ENCODE data around the gene TEAD1.

TEAD1 gene

DNA sequence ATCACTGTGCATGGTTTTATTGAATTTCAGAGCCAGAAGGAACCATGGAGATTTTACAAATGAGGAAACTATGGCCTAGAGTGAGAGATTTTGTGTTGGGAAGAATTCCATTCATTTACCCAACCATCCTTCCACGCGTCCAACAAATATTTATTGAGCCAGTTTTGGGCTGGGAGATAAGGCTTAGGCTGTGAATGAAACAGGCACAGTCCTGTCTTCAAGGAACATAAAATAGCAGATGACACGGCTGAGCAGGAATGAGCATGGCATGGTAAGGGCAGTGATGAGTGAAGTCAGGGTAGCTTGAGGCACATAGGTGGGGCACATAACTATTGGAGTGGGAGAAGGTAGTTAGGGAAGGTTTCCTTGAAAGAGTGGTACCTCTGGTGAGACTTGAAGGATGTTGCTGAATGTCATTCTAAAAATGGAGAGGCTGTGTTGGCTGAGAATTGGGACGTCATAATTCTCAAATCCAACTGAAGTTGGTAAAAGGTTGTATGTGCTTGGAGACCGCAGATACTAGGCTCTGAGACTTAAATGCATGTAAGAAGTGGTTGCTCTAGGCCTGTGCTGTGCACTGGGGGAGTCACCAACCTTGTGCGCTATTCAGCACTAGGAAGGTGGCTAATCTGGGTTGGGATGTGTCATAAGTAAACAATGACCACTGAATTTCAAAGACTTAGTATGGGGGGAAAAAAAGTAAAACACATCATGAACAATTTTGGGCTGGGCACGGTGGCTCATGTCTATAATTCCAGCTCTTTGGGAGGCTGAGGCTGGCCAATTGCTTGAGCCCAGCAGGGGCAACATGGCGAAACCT lies 51.9 kb downstream of the TEAD1 start:
- no peak for TF ChIP-seq JUND (IDR thresholded peaks at IDR 0.05; ENCODE audit: low read depth)
- in situ Hi-C loops (cut with HindIII; ENCODE audit: low pct_unique_long_range_greater_than_20kb, low sequenced_read_pairs): no loop called here
- no peak for DNase-seq (ENCODE audit: low read depth in 1 of 2, low spot score in 1 of 2)

DNA sequence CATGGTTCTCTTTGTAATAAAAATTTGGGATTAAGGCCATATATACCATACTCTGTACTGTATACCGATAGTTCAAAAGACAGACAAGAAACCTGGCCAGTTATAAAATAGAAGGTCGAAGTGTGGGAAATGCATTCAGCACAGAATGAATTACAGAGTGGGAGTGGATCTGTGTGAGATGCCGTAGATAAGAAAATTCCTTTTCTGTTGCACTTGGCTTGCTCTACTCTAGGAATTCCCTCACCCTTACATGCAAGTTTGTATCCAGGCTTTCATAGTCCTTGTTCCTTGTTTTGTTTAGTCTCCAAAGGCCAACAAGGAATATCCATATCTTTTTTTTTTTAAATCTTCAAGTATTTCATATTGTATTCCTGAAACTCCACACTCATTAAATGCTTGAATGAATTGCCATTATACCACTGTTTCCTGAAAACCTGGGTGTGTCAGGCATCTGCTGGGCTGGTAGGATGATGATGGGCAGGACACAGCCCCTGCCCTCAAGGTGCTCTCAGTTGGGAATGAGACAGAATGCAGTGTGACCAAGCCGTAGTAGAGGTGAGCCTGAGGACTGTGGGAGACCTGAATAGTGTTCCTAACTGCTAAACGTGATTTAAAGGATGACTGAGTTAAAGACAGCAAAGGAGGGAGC lies 53.5 kb downstream of the TEAD1 start:
- peak in 1 of 2 experiments; percentile 69 for DNase-seq (ENCODE audit: low read depth in 1 of 2, low spot score in 1 of 2)
- no peak for TF ChIP-seq JUND (IDR thresholded peaks at IDR 0.05; ENCODE audit: low read depth)
- in situ Hi-C loops (cut with HindIII; ENCODE audit: low pct_unique_long_range_greater_than_20kb, low sequenced_read_pairs): no loop called here

DNA sequence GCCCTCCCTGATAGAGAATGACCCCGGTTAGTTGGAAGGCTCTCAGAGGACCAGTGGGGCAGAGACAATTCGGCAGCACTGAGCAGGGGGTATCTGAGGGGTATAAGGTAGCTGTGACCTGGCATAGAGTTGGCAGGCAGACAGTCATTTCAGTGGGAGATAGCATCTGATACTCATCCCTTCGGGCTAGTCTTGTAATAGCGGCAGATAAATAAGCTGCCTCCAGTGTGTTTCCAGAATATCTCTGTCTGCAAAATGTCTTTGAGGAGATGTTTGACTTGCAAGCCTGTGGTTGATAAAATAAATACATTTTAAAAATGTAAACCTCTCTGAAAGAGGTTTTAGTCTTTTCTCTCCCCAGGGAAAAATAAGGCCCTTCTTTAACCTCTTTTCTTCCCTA lies 54.2 kb downstream of the TEAD1 start:
- TF ChIP-seq JUND (IDR thresholded peaks at IDR 0.05; ENCODE audit: low read depth): 0 out of 2 replicates have a peak, but pooled peaks have one; percentile 22
- peak in 1 of 2 experiments; percentile 62 for DNase-seq (ENCODE audit: low read depth in 1 of 2, low spot score in 1 of 2)
- in situ Hi-C loops (cut with HindIII; ENCODE audit: low pct_unique_long_range_greater_than_20kb, low sequenced_read_pairs): no loop called here

DNA sequence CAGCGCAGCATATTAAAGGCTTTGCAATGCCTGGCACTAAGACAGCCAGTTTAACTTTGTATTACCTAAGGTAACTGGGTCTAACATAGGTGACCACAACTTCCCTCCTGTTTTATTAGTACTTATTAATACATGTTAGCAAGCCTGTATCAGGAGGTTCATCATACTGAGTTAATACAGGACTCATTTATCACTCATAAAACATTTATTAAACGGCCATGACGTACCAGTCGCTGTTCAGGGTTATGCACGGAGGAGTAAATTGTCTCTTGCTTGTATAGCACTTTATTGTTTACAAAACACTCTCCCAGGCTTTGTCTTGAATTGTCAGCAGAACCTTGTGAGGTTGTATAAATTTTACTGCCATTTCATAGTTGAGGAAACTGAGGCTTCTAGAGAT lies 55.7 kb downstream of the TEAD1 start:
- in situ Hi-C loops (cut with HindIII; ENCODE audit: low pct_unique_long_range_greater_than_20kb, low sequenced_read_pairs): no loop called here
- DNase-seq (ENCODE audit: low read depth in 1 of 2, low spot score in 1 of 2): no peak
- no peak for TF ChIP-seq JUND (IDR thresholded peaks at IDR 0.05; ENCODE audit: low read depth)

DNA sequence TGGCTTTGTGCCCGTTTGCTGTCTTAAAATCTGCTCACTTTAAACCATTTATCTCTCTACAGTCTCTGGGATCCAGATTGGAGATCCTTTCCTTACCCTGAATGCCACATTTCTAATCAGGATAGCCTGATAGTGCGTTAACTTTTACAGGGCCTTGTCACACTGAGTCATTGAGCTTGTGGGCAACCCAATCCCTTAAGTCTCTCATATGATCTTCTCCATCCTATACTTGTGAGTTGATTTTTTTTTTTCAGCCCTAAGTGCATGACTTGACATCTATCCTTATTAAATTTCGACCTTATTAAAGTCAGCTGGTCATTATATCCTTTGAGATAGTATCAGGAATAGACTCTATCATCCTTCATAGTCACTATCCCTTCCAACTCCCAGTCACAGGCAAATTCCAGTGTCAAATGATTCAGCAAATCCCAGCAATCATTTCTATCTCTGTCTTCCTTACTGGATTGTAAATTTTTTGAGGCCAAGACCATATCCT lies 57.7 kb downstream of the TEAD1 start:
- no peak for TF ChIP-seq JUND (IDR thresholded peaks at IDR 0.05; ENCODE audit: low read depth)
- in situ Hi-C loops (cut with HindIII; ENCODE audit: low pct_unique_long_range_greater_than_20kb, low sequenced_read_pairs): no loop called here
- no peak for DNase-seq (ENCODE audit: low read depth in 1 of 2, low spot score in 1 of 2)

DNA sequence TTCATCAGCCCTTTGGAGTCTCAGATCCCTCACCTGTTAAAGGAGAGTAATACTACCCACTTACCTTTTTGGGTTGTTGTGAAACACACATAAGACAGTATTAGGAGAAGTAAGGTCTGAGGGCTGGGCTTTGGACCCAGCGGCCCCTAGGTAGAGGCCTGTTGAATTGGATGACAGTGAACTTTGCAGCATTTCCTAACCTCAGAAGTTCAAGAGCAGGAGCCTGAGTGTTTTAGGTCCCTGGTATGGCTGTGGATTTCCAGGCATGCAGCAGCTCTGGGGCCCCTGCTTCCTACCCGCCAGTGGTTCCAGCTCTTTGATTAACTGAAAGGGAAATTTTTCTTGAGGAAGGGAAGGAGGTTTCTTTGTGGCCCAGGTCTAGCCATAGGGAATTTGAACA lies 58.9 kb downstream of the TEAD1 start:
- no peak for DNase-seq (ENCODE audit: low read depth in 1 of 2, low spot score in 1 of 2)
- TF ChIP-seq JUND (IDR thresholded peaks at IDR 0.05; ENCODE audit: low read depth): no peak
- in situ Hi-C loops (cut with HindIII; ENCODE audit: low pct_unique_long_range_greater_than_20kb, low sequenced_read_pairs): no loop called here

DNA sequence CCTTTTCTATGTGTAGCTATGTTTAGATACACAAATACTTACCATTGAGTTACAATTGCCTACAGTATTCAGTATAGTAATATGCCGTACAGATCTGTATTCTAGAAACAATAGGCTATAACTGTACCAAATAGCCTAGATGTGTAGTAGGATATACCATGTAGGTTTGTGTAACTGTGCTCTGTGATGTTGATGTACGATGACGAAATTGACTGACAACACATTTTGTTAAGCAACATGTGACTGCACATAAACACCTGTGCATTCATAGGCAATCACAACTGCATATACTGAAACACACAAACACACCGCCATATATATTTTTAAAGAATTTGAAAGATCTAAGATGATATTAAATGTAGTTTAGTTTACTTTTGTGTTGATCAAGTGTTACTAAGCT lies 60.4 kb downstream of the TEAD1 start:
- no peak for DNase-seq (ENCODE audit: low read depth in 1 of 2, low spot score in 1 of 2)
- in situ Hi-C loops (cut with HindIII; ENCODE audit: low pct_unique_long_range_greater_than_20kb, low sequenced_read_pairs): no loop called here
- no peak for TF ChIP-seq JUND (IDR thresholded peaks at IDR 0.05; ENCODE audit: low read depth)

DNA sequence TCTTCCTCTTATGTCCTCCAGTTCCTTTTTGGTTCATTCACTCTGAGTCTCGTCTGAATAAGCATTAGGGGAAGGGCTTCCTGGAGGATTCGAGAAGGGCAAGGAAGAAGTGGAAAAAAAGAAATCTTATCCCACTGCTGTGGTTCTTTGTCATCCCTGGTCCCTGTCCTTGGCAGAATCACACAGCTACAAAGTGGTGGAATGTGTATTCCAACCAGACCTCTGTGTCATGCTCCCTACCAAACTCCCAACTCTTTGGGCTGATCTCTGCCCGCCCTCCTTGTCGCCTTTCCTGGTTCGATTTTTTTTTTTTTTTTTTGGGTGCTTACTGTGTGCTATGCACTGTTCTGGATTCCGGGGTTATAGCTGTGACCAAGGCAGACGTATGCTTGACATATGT lies 61.0 kb downstream of the TEAD1 start:
- DNase-seq (ENCODE audit: low read depth in 1 of 2, low spot score in 1 of 2): no peak
- in situ Hi-C loops (cut with HindIII; ENCODE audit: low pct_unique_long_range_greater_than_20kb, low sequenced_read_pairs): no loop called here
- no peak for TF ChIP-seq JUND (IDR thresholded peaks at IDR 0.05; ENCODE audit: low read depth)

DNA sequence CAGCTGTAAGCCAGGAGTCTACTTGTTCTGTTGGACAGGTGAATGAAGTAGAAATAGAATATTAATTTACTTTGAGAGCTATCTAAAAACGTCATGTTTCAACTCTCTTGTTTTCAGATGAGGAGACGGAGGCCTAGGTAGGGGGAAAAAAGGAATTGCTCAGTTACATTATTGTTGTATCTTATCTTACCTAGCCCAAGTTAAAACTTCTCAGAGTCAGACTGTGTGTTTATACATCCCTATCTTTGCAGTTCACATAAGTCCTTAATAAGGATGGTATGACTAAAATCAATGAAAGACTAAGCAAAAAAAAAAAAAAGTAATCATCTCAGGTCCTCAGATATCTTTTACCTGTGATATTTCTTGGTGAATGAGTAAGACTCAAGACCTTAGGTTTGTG lies 62.8 kb downstream of the TEAD1 start:
- in situ Hi-C loops (cut with HindIII; ENCODE audit: low pct_unique_long_range_greater_than_20kb, low sequenced_read_pairs): no loop called here
- TF ChIP-seq JUND (IDR thresholded peaks at IDR 0.05; ENCODE audit: low read depth): no peak
- DNase-seq (ENCODE audit: low read depth in 1 of 2, low spot score in 1 of 2): no peak

DNA sequence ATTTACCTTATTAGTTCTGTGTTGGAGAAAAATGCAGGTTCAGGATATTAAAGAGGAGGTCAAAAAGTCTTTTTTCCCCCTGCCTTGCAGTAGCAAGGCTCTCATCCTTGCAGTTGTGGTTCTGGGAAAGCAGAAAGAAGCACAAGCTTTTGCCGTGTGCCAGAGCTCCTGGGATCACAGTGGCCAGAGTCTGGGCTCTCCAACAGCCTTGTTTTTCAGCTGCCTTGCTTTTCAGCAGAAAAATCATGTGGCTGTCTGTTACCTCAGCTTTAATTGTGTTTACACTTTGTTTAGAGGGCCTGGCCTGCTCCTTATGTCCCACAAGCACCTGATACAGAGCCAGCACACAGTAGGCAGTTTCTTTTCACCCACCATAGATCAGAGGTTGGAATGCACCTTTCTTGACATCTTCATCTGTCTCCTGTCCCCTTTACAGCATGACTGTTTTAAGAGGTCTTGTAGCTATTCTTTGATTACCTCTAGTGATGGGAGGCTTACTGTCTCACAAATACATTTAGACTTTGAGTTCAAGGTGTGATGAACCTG lies 67.5 kb downstream of the TEAD1 start:
- in situ Hi-C loops (cut with HindIII; ENCODE audit: low pct_unique_long_range_greater_than_20kb, low sequenced_read_pairs): no loop called here
- no peak for TF ChIP-seq JUND (IDR thresholded peaks at IDR 0.05; ENCODE audit: low read depth)
- no peak for DNase-seq (ENCODE audit: low read depth in 1 of 2, low spot score in 1 of 2)

DNA sequence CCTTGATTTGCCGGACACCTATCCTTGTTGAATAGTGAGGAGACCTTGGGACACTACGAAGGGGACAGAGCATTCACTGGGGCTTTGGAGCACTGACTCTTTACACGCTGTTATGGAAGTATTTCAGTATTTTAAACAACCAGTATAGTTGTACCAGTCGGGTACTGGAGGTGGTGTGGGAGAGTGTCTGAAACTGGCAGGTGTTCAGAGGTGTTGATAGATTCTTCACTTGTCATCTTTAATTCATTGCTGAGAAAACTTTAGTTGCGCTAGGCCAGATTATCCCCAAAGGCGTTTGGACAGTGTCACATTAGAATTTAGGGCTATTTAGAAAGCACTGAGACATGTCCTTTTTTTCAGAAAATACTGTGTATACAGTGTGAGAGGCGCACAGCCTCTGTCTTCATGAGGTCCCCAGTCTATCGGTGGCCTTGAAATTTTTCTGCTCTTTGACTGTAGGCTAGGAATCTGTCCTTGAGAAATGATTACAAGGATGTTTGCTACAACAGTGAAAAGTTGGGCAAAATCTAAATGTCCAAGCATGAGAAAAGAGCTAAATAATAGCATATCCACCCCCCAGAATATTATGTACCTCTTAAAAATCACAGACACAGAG lies 69.7 kb downstream of the TEAD1 start:
- in situ Hi-C loops (cut with HindIII; ENCODE audit: low pct_unique_long_range_greater_than_20kb, low sequenced_read_pairs): no loop called here
- TF ChIP-seq JUND (IDR thresholded peaks at IDR 0.05; ENCODE audit: low read depth): no peak
- no peak for DNase-seq (ENCODE audit: low read depth in 1 of 2, low spot score in 1 of 2)

DNA sequence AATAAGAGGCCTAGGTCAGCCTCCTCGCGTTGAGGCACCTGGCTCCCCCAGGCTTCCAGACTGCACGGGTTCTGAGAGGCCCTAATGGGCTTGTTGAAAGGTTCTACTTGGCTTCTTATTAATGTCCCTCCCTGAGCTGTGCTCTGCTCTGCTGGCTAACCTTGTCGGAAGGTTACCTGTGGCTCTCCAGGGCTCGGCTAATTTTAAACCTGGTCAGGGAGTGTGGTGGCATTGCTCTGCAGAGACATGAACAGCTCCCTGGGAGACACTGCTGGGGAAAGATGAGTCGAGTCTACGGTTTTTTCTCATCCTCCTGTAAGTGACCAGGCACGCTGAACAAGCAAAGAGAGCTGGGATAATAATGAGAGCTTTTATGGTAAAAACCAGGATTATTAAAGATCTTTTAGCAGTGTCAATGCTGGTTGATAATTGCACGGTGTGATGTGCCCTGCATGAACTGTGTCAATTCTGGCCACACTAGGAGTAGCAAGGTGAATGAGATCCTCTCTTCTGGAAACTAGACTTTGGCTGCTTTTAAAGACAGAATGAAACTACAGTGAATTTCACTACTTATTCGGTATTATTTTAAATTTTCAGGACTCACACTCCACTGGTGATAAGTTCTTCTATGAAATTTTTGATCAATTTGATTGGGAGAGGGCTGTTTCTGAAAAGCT lies 70.7 kb downstream of the TEAD1 start:
- in situ Hi-C loops (cut with HindIII; ENCODE audit: low pct_unique_long_range_greater_than_20kb, low sequenced_read_pairs): no loop called here
- no peak for TF ChIP-seq JUND (IDR thresholded peaks at IDR 0.05; ENCODE audit: low read depth)
- peak in 1 of 2 experiments; percentile 9 for DNase-seq (ENCODE audit: low read depth in 1 of 2, low spot score in 1 of 2)
